Measurements from ENCODE around the gene KCTD2.

The KCTD2 gene

DNA sequence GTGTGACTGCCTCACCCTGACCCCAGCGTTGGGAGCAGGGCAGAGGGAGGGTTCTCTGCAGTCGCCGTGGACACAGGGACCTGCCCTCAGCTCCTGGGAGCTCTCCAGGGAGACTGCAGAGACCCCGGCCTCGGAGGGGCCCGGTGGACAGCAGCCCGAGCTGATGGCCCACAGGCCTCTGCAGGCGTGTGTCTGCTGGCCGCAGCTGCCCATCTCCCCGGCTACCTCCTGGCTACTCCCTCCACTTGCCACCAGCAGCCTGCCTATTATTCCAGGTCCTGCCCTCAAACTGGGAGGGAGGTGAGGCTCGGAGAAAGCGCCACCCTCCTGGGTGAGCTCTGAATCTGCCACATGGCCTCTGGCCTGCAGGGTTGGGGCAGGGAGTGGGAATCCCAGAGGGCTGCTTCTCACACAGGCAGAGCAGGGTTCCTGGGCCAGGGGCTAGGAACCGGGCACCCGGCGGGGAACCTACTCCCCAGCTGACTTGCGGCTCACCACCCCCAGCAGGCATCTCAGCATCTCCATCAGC is 47.9 kb downstream of the KCTD2 start:
- DNase-seq (ENCODE audit: insufficient read length, low spot score) (no peak), FAIRE-seq (no peak)
- no peak for TF ChIP-seq CTCF (IDR thresholded peaks at IDR 0.05; ENCODE audit: insufficient read depth, missing control alignments)

GRCh38 chr17:75096082-75096625 is 49.1 kb downstream of the KCTD2 start:
- TF ChIP-seq CTCF (IDR thresholded peaks at IDR 0.05; ENCODE audit: insufficient read depth, missing control alignments), result no peak
- no peak for FAIRE-seq
- no peak for DNase-seq (ENCODE audit: insufficient read length, low spot score)

- no peak for DNase-seq (ENCODE audit: insufficient read length, low spot score)
- FAIRE-seq, result no peak
- no peak for TF ChIP-seq CTCF (IDR thresholded peaks at IDR 0.05; ENCODE audit: insufficient read depth, missing control alignments)
These were observed 50.8 kb downstream of the KCTD2 start for GRCh38 chr17:75097865-75098264.

GRCh38 chr17:75098861-75099260 is 51.8 kb downstream of the KCTD2 start:
- DNase-seq (ENCODE audit: insufficient read length, low spot score) (no peak), FAIRE-seq (no peak)
- no peak for TF ChIP-seq CTCF (IDR thresholded peaks at IDR 0.05; ENCODE audit: insufficient read depth, missing control alignments)

GRCh38 chr17:75099881-75100595 is 53.0 kb downstream of the KCTD2 start:
- TF ChIP-seq CTCF (IDR thresholded peaks at IDR 0.05; ENCODE audit: insufficient read depth, missing control alignments), result no peak
- FAIRE-seq, result no peak
- no peak for DNase-seq (ENCODE audit: insufficient read length, low spot score)

DNA sequence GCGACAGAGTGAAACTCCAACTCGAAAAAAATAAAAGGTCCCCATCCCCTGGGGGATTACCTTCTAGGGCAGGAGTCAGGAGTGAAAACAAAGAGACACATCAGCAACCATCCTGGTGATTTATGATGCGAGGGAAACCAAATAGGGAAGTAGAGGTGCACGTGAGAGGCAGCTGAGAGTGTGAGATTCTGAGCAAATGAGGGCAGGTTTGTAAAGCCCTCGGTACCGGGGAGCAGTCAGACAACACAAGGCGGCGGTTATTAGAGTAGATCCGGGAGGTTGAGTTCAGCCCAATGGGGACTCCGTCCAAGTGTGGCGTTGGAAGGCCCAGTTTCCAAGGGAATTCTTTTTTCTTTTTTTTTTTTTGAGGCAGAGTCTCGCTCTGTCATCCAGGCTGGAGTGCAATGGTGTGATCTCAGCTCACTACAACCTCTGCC is 55.4 kb downstream of the KCTD2 start:
- FAIRE-seq (no peak), DNase-seq (ENCODE audit: insufficient read length, low spot score) (no peak)

More for the DNA sequence above, 55.4 kb downstream of the KCTD2 start:
- TF ChIP-seq CTCF (IDR thresholded peaks at IDR 0.05; ENCODE audit: insufficient read depth, missing control alignments), result no peak

Measured in D721Med (cell line).